ENCODE results near the gene OSBPL8. TPM values are rescaled to one million over a fixed set of nuclear protein-coding genes. Genes with fewer than 3 reads are reported as not detected.

The OSBPL8 gene
- total RNA-seq, 1 experiment from 2014 or later, result 81.7 TPM

- Mint-ChIP-seq H3K9me3 (no peaks in the 10 kb centered on the region), H3K4me1 (no peaks in the 10 kb centered on the region), H3K27ac (no peak overlapping the region), H3K27me3 (ENCODE audit: low read depth) (no peaks in the 10 kb centered on the region), H3K36me3 (no peaks in the 10 kb centered on the region; the same call in none of the 2 replicates), H3K4me3 (no peak overlapping the region)
- DNase-seq (ENCODE audit: low spot score) (no peak), ATAC-seq (no peak)
- POLR2A ChIA-PET, result no interaction called here
- CTCF ChIA-PET, result no interaction called here
- TF ChIP-seq ZBTB21 (CRISPR knock-in tag; IDR thresholded peaks at IDR 0.05; ENCODE audit: borderline replicate concordance) (no peak), STAT6 (CRISPR knock-in tag; conservative IDR thresholded peaks at IDR 0.05; ENCODE audit: low read depth) (no peak), NR2C2 (CRISPR knock-in tag; IDR thresholded peaks at IDR 0.05) (no peak), ZNF232 (CRISPR knock-in tag; IDR thresholded peaks at IDR 0.05) (no peak), TCF7 (CRISPR knock-in tag; IDR thresholded peaks at IDR 0.05; ENCODE audit: low read depth) (no peak), NFYB (CRISPR knock-in tag; conservative IDR thresholded peaks at IDR 0.05; ENCODE audit: low read depth) (no peak), ELF4 (CRISPR knock-in tag; IDR thresholded peaks at IDR 0.05; ENCODE audit: low read depth) (no peak), ETV6 (CRISPR knock-in tag; IDR thresholded peaks at IDR 0.05) (no peak)
- TF ChIP-seq, protein P1, sequence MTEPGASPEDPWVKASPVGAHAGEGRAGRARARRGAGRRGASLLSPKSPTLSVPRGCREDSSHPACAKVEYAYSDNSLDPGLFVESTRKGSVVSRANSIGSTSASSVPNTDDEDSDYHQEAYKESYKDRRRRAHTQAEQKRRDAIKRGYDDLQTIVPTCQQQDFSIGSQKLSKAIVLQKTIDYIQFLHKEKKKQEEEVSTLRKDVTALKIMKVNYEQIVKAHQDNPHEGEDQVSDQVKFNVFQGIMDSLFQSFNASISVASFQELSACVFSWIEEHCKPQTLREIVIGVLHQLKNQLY (CRISPR knock-in tag; IDR thresholded peaks at IDR 0.05), result no peak
- TF ChIP-seq, protein P2, sequence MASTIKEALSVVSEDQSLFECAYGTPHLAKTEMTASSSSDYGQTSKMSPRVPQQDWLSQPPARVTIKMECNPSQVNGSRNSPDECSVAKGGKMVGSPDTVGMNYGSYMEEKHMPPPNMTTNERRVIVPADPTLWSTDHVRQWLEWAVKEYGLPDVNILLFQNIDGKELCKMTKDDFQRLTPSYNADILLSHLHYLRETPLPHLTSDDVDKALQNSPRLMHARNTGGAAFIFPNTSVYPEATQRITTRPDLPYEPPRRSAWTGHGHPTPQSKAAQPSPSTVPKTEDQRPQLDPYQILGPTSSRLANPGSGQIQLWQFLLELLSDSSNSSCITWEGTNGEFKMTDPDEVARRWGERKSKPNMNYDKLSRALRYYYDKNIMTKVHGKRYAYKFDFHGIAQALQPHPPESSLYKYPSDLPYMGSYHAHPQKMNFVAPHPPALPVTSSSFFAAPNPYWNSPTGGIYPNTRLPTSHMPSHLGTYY (CRISPR knock-in tag; IDR thresholded peaks at IDR 0.05), result no peak
- TF ChIP-seq, protein P3, sequence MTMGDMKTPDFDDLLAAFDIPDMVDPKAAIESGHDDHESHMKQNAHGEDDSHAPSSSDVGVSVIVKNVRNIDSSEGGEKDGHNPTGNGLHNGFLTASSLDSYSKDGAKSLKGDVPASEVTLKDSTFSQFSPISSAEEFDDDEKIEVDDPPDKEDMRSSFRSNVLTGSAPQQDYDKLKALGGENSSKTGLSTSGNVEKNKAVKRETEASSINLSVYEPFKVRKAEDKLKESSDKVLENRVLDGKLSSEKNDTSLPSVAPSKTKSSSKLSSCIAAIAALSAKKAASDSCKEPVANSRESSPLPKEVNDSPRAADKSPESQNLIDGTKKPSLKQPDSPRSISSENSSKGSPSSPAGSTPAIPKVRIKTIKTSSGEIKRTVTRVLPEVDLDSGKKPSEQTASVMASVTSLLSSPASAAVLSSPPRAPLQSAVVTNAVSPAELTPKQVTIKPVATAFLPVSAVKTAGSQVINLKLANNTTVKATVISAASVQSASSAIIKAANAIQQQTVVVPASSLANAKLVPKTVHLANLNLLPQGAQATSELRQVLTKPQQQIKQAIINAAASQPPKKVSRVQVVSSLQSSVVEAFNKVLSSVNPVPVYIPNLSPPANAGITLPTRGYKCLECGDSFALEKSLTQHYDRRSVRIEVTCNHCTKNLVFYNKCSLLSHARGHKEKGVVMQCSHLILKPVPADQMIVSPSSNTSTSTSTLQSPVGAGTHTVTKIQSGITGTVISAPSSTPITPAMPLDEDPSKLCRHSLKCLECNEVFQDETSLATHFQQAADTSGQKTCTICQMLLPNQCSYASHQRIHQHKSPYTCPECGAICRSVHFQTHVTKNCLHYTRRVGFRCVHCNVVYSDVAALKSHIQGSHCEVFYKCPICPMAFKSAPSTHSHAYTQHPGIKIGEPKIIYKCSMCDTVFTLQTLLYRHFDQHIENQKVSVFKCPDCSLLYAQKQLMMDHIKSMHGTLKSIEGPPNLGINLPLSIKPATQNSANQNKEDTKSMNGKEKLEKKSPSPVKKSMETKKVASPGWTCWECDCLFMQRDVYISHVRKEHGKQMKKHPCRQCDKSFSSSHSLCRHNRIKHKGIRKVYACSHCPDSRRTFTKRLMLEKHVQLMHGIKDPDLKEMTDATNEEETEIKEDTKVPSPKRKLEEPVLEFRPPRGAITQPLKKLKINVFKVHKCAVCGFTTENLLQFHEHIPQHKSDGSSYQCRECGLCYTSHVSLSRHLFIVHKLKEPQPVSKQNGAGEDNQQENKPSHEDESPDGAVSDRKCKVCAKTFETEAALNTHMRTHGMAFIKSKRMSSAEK (CRISPR knock-in tag; IDR thresholded peaks at IDR 0.05; ENCODE audit: borderline replicate concordance), result no peak
- TF ChIP-seq, protein P4, sequence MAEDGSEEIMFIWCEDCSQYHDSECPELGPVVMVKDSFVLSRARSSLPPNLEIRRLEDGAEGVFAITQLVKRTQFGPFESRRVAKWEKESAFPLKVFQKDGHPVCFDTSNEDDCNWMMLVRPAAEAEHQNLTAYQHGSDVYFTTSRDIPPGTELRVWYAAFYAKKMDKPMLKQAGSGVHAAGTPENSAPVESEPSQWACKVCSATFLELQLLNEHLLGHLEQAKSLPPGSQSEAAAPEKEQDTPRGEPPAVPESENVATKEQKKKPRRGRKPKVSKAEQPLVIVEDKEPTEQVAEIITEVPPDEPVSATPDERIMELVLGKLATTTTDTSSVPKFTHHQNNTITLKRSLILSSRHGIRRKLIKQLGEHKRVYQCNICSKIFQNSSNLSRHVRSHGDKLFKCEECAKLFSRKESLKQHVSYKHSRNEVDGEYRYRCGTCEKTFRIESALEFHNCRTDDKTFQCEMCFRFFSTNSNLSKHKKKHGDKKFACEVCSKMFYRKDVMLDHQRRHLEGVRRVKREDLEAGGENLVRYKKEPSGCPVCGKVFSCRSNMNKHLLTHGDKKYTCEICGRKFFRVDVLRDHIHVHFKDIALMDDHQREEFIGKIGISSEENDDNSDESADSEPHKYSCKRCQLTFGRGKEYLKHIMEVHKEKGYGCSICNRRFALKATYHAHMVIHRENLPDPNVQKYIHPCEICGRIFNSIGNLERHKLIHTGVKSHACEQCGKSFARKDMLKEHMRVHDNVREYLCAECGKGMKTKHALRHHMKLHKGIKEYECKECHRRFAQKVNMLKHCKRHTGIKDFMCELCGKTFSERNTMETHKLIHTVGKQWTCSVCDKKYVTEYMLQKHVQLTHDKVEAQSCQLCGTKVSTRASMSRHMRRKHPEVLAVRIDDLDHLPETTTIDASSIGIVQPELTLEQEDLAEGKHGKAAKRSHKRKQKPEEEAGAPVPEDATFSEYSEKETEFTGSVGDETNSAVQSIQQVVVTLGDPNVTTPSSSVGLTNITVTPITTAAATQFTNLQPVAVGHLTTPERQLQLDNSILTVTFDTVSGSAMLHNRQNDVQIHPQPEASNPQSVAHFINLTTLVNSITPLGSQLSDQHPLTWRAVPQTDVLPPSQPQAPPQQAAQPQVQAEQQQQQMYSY (CRISPR knock-in tag; IDR thresholded peaks at IDR 0.05), result no peak
- TF ChIP-seq, protein P5, sequence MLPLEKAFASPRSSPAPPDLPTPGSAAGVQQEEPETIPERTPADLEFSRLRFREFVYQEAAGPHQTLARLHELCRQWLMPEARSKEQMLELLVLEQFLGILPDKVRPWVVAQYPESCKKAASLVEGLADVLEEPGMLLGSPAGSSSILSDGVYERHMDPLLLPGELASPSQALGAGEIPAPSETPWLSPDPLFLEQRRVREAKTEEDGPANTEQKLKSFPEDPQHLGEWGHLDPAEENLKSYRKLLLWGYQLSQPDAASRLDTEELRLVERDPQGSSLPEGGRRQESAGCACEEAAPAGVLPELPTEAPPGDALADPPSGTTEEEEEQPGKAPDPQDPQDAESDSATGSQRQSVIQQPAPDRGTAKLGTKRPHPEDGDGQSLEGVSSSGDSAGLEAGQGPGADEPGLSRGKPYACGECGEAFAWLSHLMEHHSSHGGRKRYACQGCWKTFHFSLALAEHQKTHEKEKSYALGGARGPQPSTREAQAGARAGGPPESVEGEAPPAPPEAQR (CRISPR knock-in tag; IDR thresholded peaks at IDR 0.05), result no peak
These were observed 159.4 kb downstream of the OSBPL8 start for GRCh38 chr12:76400136-76400535.

Data from WTC11 (cell line).